HEK293 (cell line): ENCODE results near the gene GIN1.

Experiments
- CTCF ChIA-PET: fragments of 350-600 bp; formaldehyde crosslinking; extraction: SDS; loops from one replicate; lab custom pipeline; 2021; ENCODE audit warnings: antibody characterized with exemption; lab: Yijun Ruan, JAX
- POLR2A ChIA-PET: fragments of 300-600 bp; formaldehyde crosslinking; extraction: SDS; loops from one replicate; lab custom pipeline; 2020; ENCODE audit warnings: antibody characterized with exemption, inconsistent platforms; lab: Yijun Ruan, JAX
- H3K27ac ChIP-seq: fragments of 200-500 bp; sonication (Bioruptor generic); 2 replicates; pipeline ENCODE4 v1.5.1; 2014; ENCODE audit warnings: low read depth, low read length, control low read depth, inconsistent platforms; ENCODE audit errors: extremely low read depth
- H3K36me3 ChIP-seq, 2 experiments: fragments of 200-500 bp in 1 of 2; sonication (Bioruptor generic) in 1 of 2; 1 replicate in 1 of 2; 2 replicates in 1 of 2; pipeline ENCODE4 v1.5.1; 2014 to 2017; ENCODE audit warnings: inconsistent platforms in 2 of 2, low read length in 2 of 2; ENCODE audit not compliant: control insufficient read depth in 2 of 2, insufficient read depth in 1 of 2
- H3K4me1 ChIP-seq: fragments of 200-500 bp; sonication (Bioruptor generic); 2 replicates; pipeline ENCODE4 v1.5.1; 2014; ENCODE audit warnings: mild to moderate bottlenecking, low read length, inconsistent platforms; ENCODE audit not compliant: control insufficient read depth, insufficient read depth
- H3K4me3 ChIP-seq: 2 replicates; pipeline ENCODE4 v1.5.1; 2011; ENCODE audit warnings: low read depth, mild to moderate bottlenecking, control low read depth, low read length, moderate library complexity
- H3K9me3 ChIP-seq: fragments of 200-500 bp; sonication (Bioruptor generic); 2 replicates; pipeline ENCODE4 v1.5.1; 2014; ENCODE audit warnings: low read depth, low read length, inconsistent platforms; ENCODE audit not compliant: control insufficient read depth, insufficient read depth
- EGR2 ChIP-seq: fragments of 450-650 bp; formaldehyde crosslinking; IDR thresholded peaks from 2 replicates; pipeline ENCODE4 v1.5.1; 2016; ENCODE audit warnings: low read depth, missing biosample characterization, missing genetic modification characterization
- KLF9 ChIP-seq: fragments of 450-650 bp; formaldehyde crosslinking; IDR thresholded peaks from 2 replicates; pipeline ENCODE4 v1.5.1; 2016; ENCODE audit warnings: missing biosample characterization, missing genetic modification characterization, low read depth
- OSR2 ChIP-seq: fragments of 450-650 bp; formaldehyde crosslinking; IDR thresholded peaks from 2 replicates; pipeline ENCODE4 v1.5.1; 2016; ENCODE audit warnings: missing biosample characterization, missing genetic modification characterization
- SALL2 ChIP-seq: fragments of 450-650 bp; formaldehyde crosslinking; IDR thresholded peaks from 2 replicates; pipeline ENCODE4 v1.5.0; 2017; ENCODE audit warnings: missing biosample characterization, mild to moderate bottlenecking, missing genetic modification characterization, borderline replicate concordance
- SCRT2 ChIP-seq: fragments of 450-650 bp; formaldehyde crosslinking; IDR thresholded peaks from 2 replicates; pipeline ENCODE4 v1.5.1; 2016; ENCODE audit warnings: missing biosample characterization, missing genetic modification characterization
- ZNF10 ChIP-seq: fragments of 450-650 bp; formaldehyde crosslinking; IDR thresholded peaks from 2 replicates; pipeline ENCODE4 v1.5.1; 2017; ENCODE audit warnings: missing biosample characterization, missing genetic modification characterization
- ZNF114 ChIP-seq: fragments of 450-650 bp; formaldehyde crosslinking; IDR thresholded peaks from 2 replicates; pipeline ENCODE4 v1.5.0; 2017; ENCODE audit warnings: missing biosample characterization, missing genetic modification characterization
- ZNF155 ChIP-seq: fragments of 450-650 bp; formaldehyde crosslinking; IDR thresholded peaks from 2 replicates; pipeline ENCODE4 v1.5.1; 2016; ENCODE audit warnings: missing biosample characterization, missing genetic modification characterization
- ZNF174 ChIP-seq: fragments of 450-650 bp; formaldehyde crosslinking; IDR thresholded peaks from 2 replicates; pipeline ENCODE4 v1.5.0; 2017; ENCODE audit warnings: missing biosample characterization, mild to moderate bottlenecking, missing genetic modification characterization
- ZNF2 ChIP-seq: fragments of 450-650 bp; formaldehyde crosslinking; IDR thresholded peaks from 2 replicates; pipeline ENCODE4 v1.5.1; 2016; ENCODE audit warnings: missing biosample characterization, missing genetic modification characterization
- ZNF223 ChIP-seq: fragments of 450-650 bp; formaldehyde crosslinking; IDR thresholded peaks from 2 replicates; pipeline ENCODE4 v1.5.1; 2016; ENCODE audit warnings: missing biosample characterization, missing genetic modification characterization
- ZNF274 ChIP-seq, 2 experiments: fragments of 200-500 bp in 1 of 2; fragments of 450-650 bp in 1 of 2; sonication (Bioruptor generic) in 1 of 2; formaldehyde crosslinking in 1 of 2; IDR thresholded peaks; 2 replicates each; pipeline versions ENCODE4 v1.5.1 to v1.6.1; 2014 to 2016; ENCODE audit warnings: borderline replicate concordance in 1 of 2, inconsistent platforms in 1 of 2, low read length in 1 of 2, missing biosample characterization in 1 of 2, missing genetic modification characterization in 1 of 2
- ZNF311 ChIP-seq: fragments of 450-650 bp; formaldehyde crosslinking; IDR thresholded peaks from 2 replicates; pipeline ENCODE4 v1.5.1; 2017; ENCODE audit warnings: missing biosample characterization, missing genetic modification characterization, borderline replicate concordance
- ZNF37A ChIP-seq: fragments of 450-650 bp; IDR thresholded peaks from 2 replicates; pipeline ENCODE4 v1.5.1; 2018; ENCODE audit warnings: missing biosample characterization, missing genetic modification characterization
- ZNF423 ChIP-seq: fragments of 450-650 bp; formaldehyde crosslinking; IDR thresholded peaks from 2 replicates; pipeline ENCODE4 v1.5.1; 2016; ENCODE audit warnings: missing biosample characterization, missing genetic modification characterization
- ZNF514 ChIP-seq: fragments of 450-650 bp; formaldehyde crosslinking; IDR thresholded peaks from 2 replicates; pipeline ENCODE4 v1.5.1; 2016; ENCODE audit warnings: missing biosample characterization, missing genetic modification characterization
- ZNF521 ChIP-seq: fragments of 450-650 bp; formaldehyde crosslinking; IDR thresholded peaks from 2 replicates; pipeline ENCODE4 v1.5.1; 2017; ENCODE audit warnings: missing biosample characterization, mild to moderate bottlenecking, missing genetic modification characterization
- ZNF624 ChIP-seq: fragments of 450-650 bp; formaldehyde crosslinking; IDR thresholded peaks from 2 replicates; pipeline ENCODE4 v1.5.1; 2017; ENCODE audit warnings: missing biosample characterization, missing genetic modification characterization
- ZNF629 ChIP-seq: fragments of 450-650 bp; formaldehyde crosslinking; IDR thresholded peaks from 2 replicates; pipeline ENCODE4 v1.5.1; 2017; ENCODE audit warnings: missing biosample characterization, missing genetic modification characterization
- ZNF660 ChIP-seq: fragments of 450-650 bp; IDR thresholded peaks from 2 replicates; pipeline ENCODE4 v1.5.1; 2018; ENCODE audit warnings: missing biosample characterization, mild to moderate bottlenecking, missing genetic modification characterization
- ZNF791 ChIP-seq: fragments of 450-650 bp; formaldehyde crosslinking; IDR thresholded peaks from 2 replicates; pipeline ENCODE4 v1.5.1; 2016; ENCODE audit warnings: missing biosample characterization, missing genetic modification characterization
- ZNF792 ChIP-seq: fragments of 450-650 bp; formaldehyde crosslinking; IDR thresholded peaks from 2 replicates; pipeline ENCODE4 v1.5.1; 2016; ENCODE audit warnings: missing biosample characterization, missing genetic modification characterization
- TF ChIP-seq, protein P1 (sequence below): fragments of 450-650 bp; formaldehyde crosslinking; IDR thresholded peaks from 2 replicates; pipeline ENCODE4 v1.5.1; 2016; ENCODE audit warnings: missing biosample characterization, missing genetic modification characterization
- TF ChIP-seq, protein P2 (sequence below): fragments of 450-650 bp; formaldehyde crosslinking; IDR thresholded peaks from 2 replicates; pipeline ENCODE4 v1.5.1; 2016; ENCODE audit warnings: missing biosample characterization, missing genetic modification characterization, low read depth
- TF ChIP-seq, protein P3 (sequence below): fragments of 450-650 bp; formaldehyde crosslinking; IDR thresholded peaks from 2 replicates; pipeline ENCODE4 v1.5.1; 2016; ENCODE audit warnings: missing biosample characterization, missing genetic modification characterization
- TF ChIP-seq, protein P4 (sequence below): fragments of 450-650 bp; formaldehyde crosslinking; IDR thresholded peaks from 2 replicates; pipeline ENCODE4 v1.5.1; 2016; ENCODE audit warnings: missing biosample characterization, missing genetic modification characterization
- TF ChIP-seq, protein P5 (sequence below): fragments of 450-650 bp; formaldehyde crosslinking; IDR thresholded peaks from 2 replicates; pipeline ENCODE4 v1.5.1; 2016; ENCODE audit warnings: missing biosample characterization, missing genetic modification characterization
- TF ChIP-seq, protein P6 (sequence below): fragments of 450-650 bp; IDR thresholded peaks from 2 replicates; pipeline ENCODE4 v1.5.1; 2018; ENCODE audit warnings: missing biosample characterization, missing genetic modification characterization

GIN1 gene

DNA sequence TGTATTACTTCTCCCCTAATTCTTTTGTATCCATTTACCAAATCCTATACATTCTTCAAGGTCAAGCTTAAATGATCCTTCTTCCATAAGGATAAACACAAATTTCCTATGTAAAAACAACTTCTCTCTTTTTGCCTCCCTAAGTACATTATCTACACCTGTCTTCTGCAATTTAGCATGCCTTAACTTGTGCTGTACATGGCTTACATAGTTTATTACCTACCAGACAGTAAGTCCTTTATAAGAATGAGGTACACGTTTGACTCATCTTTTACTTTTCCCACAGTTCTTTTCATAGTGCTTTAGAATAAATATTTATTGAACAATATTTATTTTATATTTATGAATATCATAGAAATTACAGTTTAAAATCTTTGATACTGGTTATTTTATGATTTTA, 33.4 kb downstream of the GIN1 start:
- no peaks in the 10 kb centered on the region for H3K4me1 ChIP-seq
- H3K4me3 ChIP-seq: no peak overlapping the region
- no peaks in the 10 kb centered on the region for H3K9me3 ChIP-seq
- ChIA-PET POLR2A (no interaction called here), CTCF (no interaction called here)
- H3K27ac ChIP-seq: no peak overlapping the region
- TF ChIP-seq, protein P1, sequence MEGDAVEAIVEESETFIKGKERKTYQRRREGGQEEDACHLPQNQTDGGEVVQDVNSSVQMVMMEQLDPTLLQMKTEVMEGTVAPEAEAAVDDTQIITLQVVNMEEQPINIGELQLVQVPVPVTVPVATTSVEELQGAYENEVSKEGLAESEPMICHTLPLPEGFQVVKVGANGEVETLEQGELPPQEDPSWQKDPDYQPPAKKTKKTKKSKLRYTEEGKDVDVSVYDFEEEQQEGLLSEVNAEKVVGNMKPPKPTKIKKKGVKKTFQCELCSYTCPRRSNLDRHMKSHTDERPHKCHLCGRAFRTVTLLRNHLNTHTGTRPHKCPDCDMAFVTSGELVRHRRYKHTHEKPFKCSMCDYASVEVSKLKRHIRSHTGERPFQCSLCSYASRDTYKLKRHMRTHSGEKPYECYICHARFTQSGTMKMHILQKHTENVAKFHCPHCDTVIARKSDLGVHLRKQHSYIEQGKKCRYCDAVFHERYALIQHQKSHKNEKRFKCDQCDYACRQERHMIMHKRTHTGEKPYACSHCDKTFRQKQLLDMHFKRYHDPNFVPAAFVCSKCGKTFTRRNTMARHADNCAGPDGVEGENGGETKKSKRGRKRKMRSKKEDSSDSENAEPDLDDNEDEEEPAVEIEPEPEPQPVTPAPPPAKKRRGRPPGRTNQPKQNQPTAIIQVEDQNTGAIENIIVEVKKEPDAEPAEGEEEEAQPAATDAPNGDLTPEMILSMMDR (tag by site-specific recombination): no peak
- no peak for TF ChIP-seq ZNF10
- TF ChIP-seq ZNF423 (tag by site-specific recombination): no peak
- no peak for TF ChIP-seq ZNF660 (tag by site-specific recombination)
- TF ChIP-seq ZNF114 (tag by site-specific recombination): no peak
- TF ChIP-seq, protein P2, sequence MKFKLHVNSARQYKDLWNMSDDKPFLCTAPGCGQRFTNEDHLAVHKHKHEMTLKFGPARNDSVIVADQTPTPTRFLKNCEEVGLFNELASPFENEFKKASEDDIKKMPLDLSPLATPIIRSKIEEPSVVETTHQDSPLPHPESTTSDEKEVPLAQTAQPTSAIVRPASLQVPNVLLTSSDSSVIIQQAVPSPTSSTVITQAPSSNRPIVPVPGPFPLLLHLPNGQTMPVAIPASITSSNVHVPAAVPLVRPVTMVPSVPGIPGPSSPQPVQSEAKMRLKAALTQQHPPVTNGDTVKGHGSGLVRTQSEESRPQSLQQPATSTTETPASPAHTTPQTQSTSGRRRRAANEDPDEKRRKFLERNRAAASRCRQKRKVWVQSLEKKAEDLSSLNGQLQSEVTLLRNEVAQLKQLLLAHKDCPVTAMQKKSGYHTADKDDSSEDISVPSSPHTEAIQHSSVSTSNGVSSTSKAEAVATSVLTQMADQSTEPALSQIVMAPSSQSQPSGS (tag by site-specific recombination): no peak
- no peak for TF ChIP-seq ZNF792 (tag by site-specific recombination)
- TF ChIP-seq ZNF2: no peak
- TF ChIP-seq SALL2: no peak
- TF ChIP-seq SCRT2 (tag by site-specific recombination): no peak
- no peak for TF ChIP-seq ZNF174
- TF ChIP-seq ZNF629: no peak
- no peak for TF ChIP-seq ZNF311
- TF ChIP-seq, protein P3, sequence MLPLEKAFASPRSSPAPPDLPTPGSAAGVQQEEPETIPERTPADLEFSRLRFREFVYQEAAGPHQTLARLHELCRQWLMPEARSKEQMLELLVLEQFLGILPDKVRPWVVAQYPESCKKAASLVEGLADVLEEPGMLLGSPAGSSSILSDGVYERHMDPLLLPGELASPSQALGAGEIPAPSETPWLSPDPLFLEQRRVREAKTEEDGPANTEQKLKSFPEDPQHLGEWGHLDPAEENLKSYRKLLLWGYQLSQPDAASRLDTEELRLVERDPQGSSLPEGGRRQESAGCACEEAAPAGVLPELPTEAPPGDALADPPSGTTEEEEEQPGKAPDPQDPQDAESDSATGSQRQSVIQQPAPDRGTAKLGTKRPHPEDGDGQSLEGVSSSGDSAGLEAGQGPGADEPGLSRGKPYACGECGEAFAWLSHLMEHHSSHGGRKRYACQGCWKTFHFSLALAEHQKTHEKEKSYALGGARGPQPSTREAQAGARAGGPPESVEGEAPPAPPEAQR (tag by site-specific recombination): no peak
- TF ChIP-seq ZNF624 (tag by site-specific recombination): no peak
- TF ChIP-seq ZNF274 (IDR thresholded peaks at IDR 0.05; ENCODE audit: low read length): no peak
- no peak for TF ChIP-seq ZNF274 (tag by site-specific recombination; IDR thresholded peaks at IDR 0.05; ENCODE audit: borderline replicate concordance)
- peaks cover 10 to 27% of the 10 kb centered on the region in 2 experiments for H3K36me3 ChIP-seq

DNA sequence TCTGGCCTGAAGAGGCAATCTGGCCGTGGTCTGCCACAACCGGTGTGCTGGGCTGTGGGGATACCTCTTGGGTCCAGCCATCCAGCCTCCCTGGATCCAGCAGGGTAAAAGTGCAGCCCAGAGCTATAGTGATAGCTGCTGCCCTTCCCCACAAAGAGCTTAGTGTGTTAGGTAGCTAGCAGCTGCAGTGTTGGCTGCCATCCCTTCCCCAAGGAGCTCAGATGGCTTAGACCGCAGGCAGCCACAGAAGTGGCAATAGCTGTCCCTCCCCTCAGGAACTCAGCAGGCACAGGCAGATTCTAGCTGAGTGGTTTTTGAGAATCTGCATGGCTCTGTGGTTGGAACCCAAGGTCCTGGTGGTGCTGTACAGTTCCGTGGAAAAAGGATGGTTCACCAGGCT, 40.1 kb downstream of the GIN1 start:
- H3K4me3 ChIP-seq: no peak overlapping the region
- no peaks in the 10 kb centered on the region for H3K4me1 ChIP-seq
- no peaks in the 10 kb centered on the region for H3K9me3 ChIP-seq
- CTCF ChIA-PET: no interaction called here
- H3K27ac ChIP-seq: no peak overlapping the region
- POLR2A ChIA-PET: no interaction called here
- peaks cover 0 to 4% of the 10 kb centered on the region in 2 experiments; a peak in 1 of 3 replicates for H3K36me3 ChIP-seq
- TF ChIP-seq KLF9 (no peak), ZNF791 (tag by site-specific recombination) (no peak), ZNF521 (tag by site-specific recombination) (no peak), ZNF311 (no peak), OSR2 (no peak), ZNF223 (tag by site-specific recombination) (no peak), ZNF155 (tag by site-specific recombination) (no peak), ZNF37A (tag by site-specific recombination) (no peak), ZNF514 (tag by site-specific recombination) (no peak), EGR2 (tag by site-specific recombination) (no peak)
- TF ChIP-seq, protein P4, sequence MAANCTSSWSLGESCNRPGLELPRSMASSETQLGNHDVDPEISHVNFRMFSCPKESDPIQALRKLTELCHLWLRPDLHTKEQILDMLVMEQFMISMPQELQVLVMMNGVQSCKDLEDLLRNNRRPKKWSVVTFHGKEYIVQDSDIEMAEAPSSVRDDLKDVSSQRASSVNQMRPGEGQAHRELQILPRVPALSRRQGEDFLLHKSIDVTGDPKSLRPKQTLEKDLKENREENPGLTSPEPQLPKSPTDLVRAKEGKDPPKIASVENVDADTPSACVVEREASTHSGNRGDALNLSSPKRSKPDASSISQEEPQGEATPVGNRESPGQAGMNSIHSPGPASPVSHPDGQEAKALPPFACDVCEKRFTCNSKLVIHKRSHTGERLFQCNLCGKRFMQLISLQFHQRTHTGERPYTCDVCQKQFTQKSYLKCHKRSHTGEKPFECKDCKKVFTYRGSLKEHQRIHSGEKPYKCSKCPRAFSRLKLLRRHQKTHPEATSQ (tag by site-specific recombination): no peak
- TF ChIP-seq, protein P5, sequence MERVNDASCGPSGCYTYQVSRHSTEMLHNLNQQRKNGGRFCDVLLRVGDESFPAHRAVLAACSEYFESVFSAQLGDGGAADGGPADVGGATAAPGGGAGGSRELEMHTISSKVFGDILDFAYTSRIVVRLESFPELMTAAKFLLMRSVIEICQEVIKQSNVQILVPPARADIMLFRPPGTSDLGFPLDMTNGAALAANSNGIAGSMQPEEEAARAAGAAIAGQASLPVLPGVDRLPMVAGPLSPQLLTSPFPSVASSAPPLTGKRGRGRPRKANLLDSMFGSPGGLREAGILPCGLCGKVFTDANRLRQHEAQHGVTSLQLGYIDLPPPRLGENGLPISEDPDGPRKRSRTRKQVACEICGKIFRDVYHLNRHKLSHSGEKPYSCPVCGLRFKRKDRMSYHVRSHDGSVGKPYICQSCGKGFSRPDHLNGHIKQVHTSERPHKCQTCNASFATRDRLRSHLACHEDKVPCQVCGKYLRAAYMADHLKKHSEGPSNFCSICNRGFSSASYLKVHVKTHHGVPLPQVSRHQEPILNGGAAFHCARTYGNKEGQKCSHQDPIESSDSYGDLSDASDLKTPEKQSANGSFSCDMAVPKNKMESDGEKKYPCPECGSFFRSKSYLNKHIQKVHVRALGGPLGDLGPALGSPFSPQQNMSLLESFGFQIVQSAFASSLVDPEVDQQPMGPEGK (tag by site-specific recombination): no peak
- TF ChIP-seq, protein P6, sequence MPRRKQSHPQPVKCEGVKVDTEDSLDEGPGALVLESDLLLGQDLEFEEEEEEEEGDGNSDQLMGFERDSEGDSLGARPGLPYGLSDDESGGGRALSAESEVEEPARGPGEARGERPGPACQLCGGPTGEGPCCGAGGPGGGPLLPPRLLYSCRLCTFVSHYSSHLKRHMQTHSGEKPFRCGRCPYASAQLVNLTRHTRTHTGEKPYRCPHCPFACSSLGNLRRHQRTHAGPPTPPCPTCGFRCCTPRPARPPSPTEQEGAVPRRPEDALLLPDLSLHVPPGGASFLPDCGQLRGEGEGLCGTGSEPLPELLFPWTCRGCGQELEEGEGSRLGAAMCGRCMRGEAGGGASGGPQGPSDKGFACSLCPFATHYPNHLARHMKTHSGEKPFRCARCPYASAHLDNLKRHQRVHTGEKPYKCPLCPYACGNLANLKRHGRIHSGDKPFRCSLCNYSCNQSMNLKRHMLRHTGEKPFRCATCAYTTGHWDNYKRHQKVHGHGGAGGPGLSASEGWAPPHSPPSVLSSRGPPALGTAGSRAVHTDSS (tag by site-specific recombination): no peak
